AG10803 (cell line): ENCODE data around the gene C9orf152.

Experiments
- DNase-seq: peaks from one replicate; pipeline ENCODE4 v3.0.0; 2010; ENCODE audit warnings: low read depth
- H3K4me3 ChIP-seq: 2 replicates; pipeline ENCODE4 v1.5.1; 2011; ENCODE audit warnings: mild to moderate bottlenecking, low read length, control low read depth
- CTCF ChIP-seq: conservative IDR thresholded peaks from 2 replicates; pipeline ENCODE4 v1.5.1; 2011; ENCODE audit warnings: mild to moderate bottlenecking, low read length, control low read depth, inconsistent platforms

The C9orf152 gene

GRCh38 chr9:110241858-110242321, 33.9 kb upstream of the C9orf152 start:
- DNase-seq = no peak
- H3K4me3 ChIP-seq = no peak overlapping the region
- TF ChIP-seq CTCF = no peak

- no peak overlapping the region for H3K4me3 ChIP-seq
- peak; percentile 15 for DNase-seq
- no peak for TF ChIP-seq CTCF
Measured at GRCh38 chr9:110241260-110241857, 33.4 kb upstream of the C9orf152 start.

- no peak for TF ChIP-seq CTCF
- no peak overlapping the region for H3K4me3 ChIP-seq
- no peak for DNase-seq
Measured at GRCh38 chr9:110240198-110240597, 32.2 kb upstream of the C9orf152 start.

DNA sequence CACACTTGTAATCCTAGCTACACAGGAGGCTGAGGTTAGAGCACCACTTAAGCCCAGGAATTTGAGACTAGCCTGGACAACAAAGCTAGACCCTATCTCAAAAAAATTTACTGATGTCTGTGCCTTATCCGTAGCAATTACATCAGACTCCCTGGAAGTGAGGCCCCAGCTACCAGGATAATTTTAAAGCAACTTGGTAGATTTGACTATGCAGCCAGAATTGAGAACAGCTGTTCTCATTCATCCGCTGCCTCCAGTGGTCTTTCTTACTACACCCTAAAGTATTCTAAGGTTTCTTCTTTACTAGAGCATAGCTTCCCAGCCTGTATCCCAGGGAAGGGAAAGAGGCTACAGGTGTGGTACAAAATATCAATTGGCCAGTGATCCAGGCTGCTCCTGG, 20.4 kb upstream of the C9orf152 start:
- no peak for DNase-seq
- TF ChIP-seq CTCF = no peak
- no peak overlapping the region for H3K4me3 ChIP-seq

GRCh38 chr9:110224583-110224982, 16.6 kb upstream of the C9orf152 start:
- no peak overlapping the region for H3K4me3 ChIP-seq
- DNase-seq = no peak
- TF ChIP-seq CTCF = no peak

DNA sequence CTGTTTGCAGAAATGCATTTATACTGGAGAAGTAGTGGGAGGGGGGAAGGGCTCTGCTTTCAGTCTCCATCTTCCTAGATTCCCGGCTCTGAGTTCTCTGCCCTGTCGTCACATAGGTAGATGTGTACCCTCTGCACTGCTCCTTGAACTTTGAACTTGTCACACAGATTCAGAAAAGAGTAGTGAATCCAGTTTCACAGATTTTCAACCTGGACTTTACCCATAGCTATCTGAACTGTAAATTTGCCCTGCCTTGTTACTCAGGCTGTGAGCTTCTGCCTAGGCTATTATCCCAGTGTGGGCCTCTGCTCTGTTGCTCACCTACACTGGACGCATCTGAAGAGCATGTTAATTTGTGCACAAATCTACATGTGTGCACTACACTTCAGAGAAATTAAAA, 12.8 kb upstream of the C9orf152 start:
- no peak for DNase-seq
- no peak for TF ChIP-seq CTCF
- H3K4me3 ChIP-seq = no peak overlapping the region

- peak; percentile 65 for DNase-seq
- H3K4me3 ChIP-seq = no peak overlapping the region
- TF ChIP-seq CTCF = peak; percentile 80
Measured at GRCh38 chr9:110217656-110218099, 9.7 kb upstream of the C9orf152 start.
